A673 (cell line): ENCODE results near the gene AFG1L. TPM values are rescaled to one million over a fixed set of nuclear protein-coding genes. Genes with fewer than 3 reads are reported as not detected.
"Not testable (repeated sequence)": the region's sequence is repeated elsewhere in the genome, so short reads cannot be mapped to it uniquely, and the experiment has no call there.

Experiments used
- BruUV-seq: library from RNA; stranded (reverse); fragments of 400-500 nt; replicated peaks from 2 replicates; lab custom pipeline; 2021; lab: Mats Ljungman, UMichigan
- CTCF ChIA-PET: fragments of 300-600 bp; sonication (Branson Sonifier 250); formaldehyde crosslinking; loops from one replicate; lab custom pipeline; 2022; ENCODE audit warnings: antibody characterized with exemption; lab: Charles Lee
- POLR2A ChIA-PET: fragments of 300-600 bp; sonication (Branson Sonifier 250); formaldehyde crosslinking; loops from one replicate; lab custom pipeline; 2022; ENCODE audit warnings: antibody characterized with exemption; ENCODE audit not compliant: low non-redundant PET; lab: Charles Lee
- DNase-seq: peaks from one replicate; pipeline ENCODE4 v3.0.0-alpha.2; 2015; ENCODE audit warnings: low spot score
- H3K27ac ChIP-seq: fragments of 200-600 bp; sonication (generic); 2 replicates; pipeline ENCODE4 v1.5.1; 2016; ENCODE audit warnings: mixed run types, low read depth, mild to moderate bottlenecking, mixed read lengths, antibody characterized with exemption, low read length; ENCODE audit not compliant: poor library complexity, severe bottlenecking
- H3K27me3 ChIP-seq: fragments of 200-600 bp; sonication (generic); replicated peaks from 2 replicates; pipeline ENCODE4 v1.6.1; 2017; ENCODE audit warnings: mixed run types, low read depth, mild to moderate bottlenecking, mixed read lengths, antibody characterized with exemption, low read length; ENCODE audit not compliant: insufficient read depth, poor library complexity
- H3K36me3 ChIP-seq: fragments of 200-600 bp; sonication (generic); 2 replicates; pipeline ENCODE4 v1.6.1; 2016; ENCODE audit warnings: mixed run types, mild to moderate bottlenecking, mixed read lengths, antibody characterized with exemption, low read length; ENCODE audit not compliant: insufficient read depth, poor library complexity, severe bottlenecking
- H3K4me1 ChIP-seq: fragments of 200-600 bp; sonication (generic); 2 replicates; pipeline ENCODE4 v1.6.1; 2017; ENCODE audit warnings: mixed run types, mild to moderate bottlenecking, mixed read lengths, antibody characterized with exemption, low read length; ENCODE audit not compliant: insufficient read depth, poor library complexity, severe bottlenecking
- H3K4me3 ChIP-seq: fragments of 200-600 bp; sonication (generic); 2 replicates; pipeline ENCODE4 v1.5.1; 2016; ENCODE audit warnings: low read depth, mixed run types, mild to moderate bottlenecking, mixed read lengths, low read length; ENCODE audit not compliant: poor library complexity, severe bottlenecking
- H3K9me3 ChIP-seq: fragments of 200-600 bp; sonication (generic); 2 replicates; pipeline ENCODE4 v1.6.1; 2016; ENCODE audit warnings: mixed run types, low read depth, mild to moderate bottlenecking, mixed read lengths, antibody characterized with exemption, low read length; ENCODE audit not compliant: poor library complexity, severe bottlenecking
- EZH2 ChIP-seq: fragments of 200-600 bp; sonication (generic); IDR thresholded peaks from 2 replicates; pipeline ENCODE4 v1.6.1; 2017; ENCODE audit warnings: borderline replicate concordance, low read depth, mild to moderate bottlenecking, mixed read lengths, antibody characterized with exemption, low read length; ENCODE audit not compliant: poor library complexity, severe bottlenecking
- intact Hi-C: fragments of 100-400 bp; cut with micrococcal nuclease; formaldehyde crosslinking; loops from one replicate; pipeline ENCODE4 v1.10.0; 2022; ENCODE audit not compliant: unreplicated experiment
- total RNA-seq: library from RNA; stranded (reverse); gene quantifications from 2 replicates; pipeline ENCODE4 v1.2.3, GENCODE V29; 2021
- TF ChIP-seq, protein P1 (sequence below): fragments of 300-800, 200-600 bp; sonication (generic); conservative IDR thresholded peaks from 2 replicates; pipeline ENCODE4 v1.5.1; 2017; ENCODE audit warnings: low read depth, mild to moderate bottlenecking, antibody characterized with exemption, low read length, moderate library complexity, mixed read lengths

The AFG1L gene
- total RNA-seq, 1 experiment from 2014 or later: 7.5 TPM

DNA sequence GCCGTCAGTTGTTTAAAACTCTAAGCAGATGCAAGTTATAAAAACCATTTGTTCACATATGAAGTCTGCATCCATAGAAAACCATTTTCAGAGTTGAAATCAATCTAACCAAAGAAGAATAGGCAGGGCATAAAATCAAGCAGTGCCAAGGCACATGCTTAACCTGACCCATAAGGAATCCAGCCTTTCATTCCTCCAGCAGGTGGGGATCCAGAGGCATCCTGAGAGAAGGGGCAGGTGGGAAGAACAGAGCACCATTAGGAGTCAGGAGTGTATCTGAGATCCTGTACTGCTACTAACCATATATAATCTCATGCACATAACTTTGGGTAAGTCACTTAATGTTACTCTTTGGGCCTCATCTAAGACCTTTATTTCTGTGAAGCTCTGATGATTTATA lies 236.5 kb downstream of the AFG1L start:
- ChIA-PET CTCF (no interaction called here), POLR2A (no interaction called here)

DNA sequence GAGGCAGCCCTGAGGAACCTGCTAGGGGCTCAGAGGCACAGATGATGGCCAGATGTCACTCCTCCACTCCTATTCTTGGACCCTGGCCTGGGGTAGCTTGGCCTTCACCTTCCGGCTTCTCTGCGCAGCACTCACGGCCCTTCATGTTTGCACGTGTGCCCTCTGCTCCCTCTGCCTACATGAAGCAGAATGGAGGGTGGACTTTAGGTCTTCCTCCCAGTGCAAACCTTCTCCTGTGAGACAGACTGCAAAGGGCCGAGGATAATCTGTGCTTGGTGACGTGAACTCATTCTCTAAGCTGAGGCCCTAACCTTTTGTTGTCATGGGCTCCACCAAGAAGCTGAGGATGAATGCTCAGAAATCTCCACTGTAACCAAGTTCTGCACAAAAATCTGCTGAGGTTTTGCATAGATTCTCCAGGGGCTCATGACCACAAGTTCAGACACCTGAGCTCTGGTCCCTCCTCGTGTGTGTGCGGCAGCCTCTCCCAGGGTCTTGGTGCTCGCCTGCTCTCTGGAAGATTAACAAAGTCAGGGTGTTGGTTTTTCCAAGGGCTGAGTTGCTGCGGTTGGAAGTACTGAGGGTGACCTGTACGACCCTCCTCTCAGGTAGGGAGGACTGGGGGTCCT lies 240.4 kb downstream of the AFG1L start:
- H3K4me1 ChIP-seq: no peaks in the 10 kb centered on the region
- H3K4me3 ChIP-seq: no peak overlapping the region
- no TSS peak for BruUV-seq
- TF ChIP-seq, protein P1, sequence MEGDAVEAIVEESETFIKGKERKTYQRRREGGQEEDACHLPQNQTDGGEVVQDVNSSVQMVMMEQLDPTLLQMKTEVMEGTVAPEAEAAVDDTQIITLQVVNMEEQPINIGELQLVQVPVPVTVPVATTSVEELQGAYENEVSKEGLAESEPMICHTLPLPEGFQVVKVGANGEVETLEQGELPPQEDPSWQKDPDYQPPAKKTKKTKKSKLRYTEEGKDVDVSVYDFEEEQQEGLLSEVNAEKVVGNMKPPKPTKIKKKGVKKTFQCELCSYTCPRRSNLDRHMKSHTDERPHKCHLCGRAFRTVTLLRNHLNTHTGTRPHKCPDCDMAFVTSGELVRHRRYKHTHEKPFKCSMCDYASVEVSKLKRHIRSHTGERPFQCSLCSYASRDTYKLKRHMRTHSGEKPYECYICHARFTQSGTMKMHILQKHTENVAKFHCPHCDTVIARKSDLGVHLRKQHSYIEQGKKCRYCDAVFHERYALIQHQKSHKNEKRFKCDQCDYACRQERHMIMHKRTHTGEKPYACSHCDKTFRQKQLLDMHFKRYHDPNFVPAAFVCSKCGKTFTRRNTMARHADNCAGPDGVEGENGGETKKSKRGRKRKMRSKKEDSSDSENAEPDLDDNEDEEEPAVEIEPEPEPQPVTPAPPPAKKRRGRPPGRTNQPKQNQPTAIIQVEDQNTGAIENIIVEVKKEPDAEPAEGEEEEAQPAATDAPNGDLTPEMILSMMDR: no peak
- TF ChIP-seq EZH2: no peak
- CTCF ChIA-PET: interaction anchor here (0.6 kb wide), 1 partner anchor 21 kb away, joined by 3 read pairs; no protein-coding TSS in a partner anchor
- DNase-seq: no peak
- no peaks in the 10 kb centered on the region for H3K27me3 ChIP-seq
- no peaks in the 10 kb centered on the region for H3K9me3 ChIP-seq
- intact Hi-C loops: no loop called here
- no peak overlapping the region for H3K27ac ChIP-seq
- H3K36me3 ChIP-seq: no peaks in the 10 kb centered on the region
- POLR2A ChIA-PET: interaction anchor here (0.5 kb wide), 1 partner anchor 358 kb away, joined by 5 read pairs; no protein-coding TSS in a partner anchor

More for the DNA sequence above, 236.5 kb downstream of the AFG1L start:
- intact Hi-C loops: no loop called here
- Histone ChIP-seq H3K27ac (no peak overlapping the region), H3K4me3 (no peak overlapping the region), H3K36me3 (no peaks in the 10 kb centered on the region), H3K9me3 (no peaks in the 10 kb centered on the region), H3K27me3 (no peaks in the 10 kb centered on the region), H3K4me1 (no peaks in the 10 kb centered on the region)
- no peak for DNase-seq
- BruUV-seq: no TSS peak
- TF ChIP-seq, protein P1: no peak
- TF ChIP-seq EZH2: no peak

DNA sequence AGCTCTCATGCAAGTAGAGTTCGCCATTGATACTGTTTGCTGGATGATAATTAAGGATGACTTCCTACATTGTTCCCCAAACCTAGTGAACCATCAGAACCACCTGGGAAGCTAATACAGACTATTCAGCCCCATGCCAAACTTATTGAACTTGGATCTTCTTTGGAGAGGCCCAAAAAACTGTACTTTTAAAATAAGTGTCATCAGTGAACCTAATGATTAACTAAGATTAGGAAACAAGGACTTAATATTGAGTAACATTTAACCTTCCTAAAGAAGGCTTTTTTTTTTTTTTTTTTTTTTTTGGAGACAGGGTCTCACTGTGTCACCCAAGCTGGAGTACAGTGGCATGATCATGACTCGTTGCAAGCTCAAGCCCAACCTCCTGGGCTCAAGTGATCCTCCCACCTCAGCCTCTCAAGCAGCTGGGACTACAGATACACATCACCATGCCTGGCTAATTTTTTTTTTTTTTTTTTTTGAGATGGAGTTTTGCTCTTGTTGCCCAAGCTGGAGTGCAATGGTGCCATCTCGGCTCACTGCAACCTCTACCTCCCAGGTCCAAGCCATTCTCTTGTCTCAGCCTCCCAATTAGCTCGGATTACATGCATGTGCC lies 241.2 kb downstream of the AFG1L start:
- H3K4me3 ChIP-seq, H3K4me1 ChIP-seq, H3K9me3 ChIP-seq, H3K36me3 ChIP-seq, H3K27me3 ChIP-seq, POLR2A ChIA-PET, DNase-seq, BruUV-seq, intact Hi-C loops, H3K27ac ChIP-seq: not testable (repeated sequence)
- CTCF ChIA-PET: interaction anchor here (0.6 kb wide), 2 partner anchors 156 to 559 kb away, joined by 3 to 5 read pairs; no protein-coding TSS in a partner anchor
